ENCODE measurements around the gene LAPTM5.
"Not testable (repeated sequence)": the region's sequence is repeated elsewhere in the genome, so short reads cannot be mapped to it uniquely, and the experiment has no call there.

The LAPTM5 gene

DNA sequence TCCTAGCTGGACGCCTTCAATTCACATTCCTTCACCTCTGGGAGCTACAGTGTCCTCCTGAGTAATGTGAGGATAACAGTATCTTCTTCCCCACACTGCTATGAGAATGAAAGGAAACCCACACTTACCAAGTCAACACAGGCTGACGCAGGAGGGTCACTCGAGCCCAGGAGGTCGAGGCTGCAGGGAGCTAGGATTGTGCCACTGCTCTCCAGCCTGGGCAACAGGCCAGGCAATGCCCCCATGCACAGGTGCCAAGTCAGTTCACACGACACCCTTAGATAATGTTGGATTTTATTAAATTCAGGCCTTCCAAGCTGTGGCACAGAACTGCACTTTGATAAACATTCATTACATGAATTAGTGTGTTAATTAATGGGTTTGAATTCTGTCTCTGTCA lies 66.1 kb downstream of the LAPTM5 start:
- Histone ChIP-seq H3K27me3 (ENCODE audit: control insufficient read depth in 5 of 5, insufficient read depth in 4 of 5, low read length in 5 of 5) (peaks cover 0 to 7% (median 3%) of the 10 kb centered on the region in 5 donors), H3K9me3 (ENCODE audit: control insufficient read depth in 5 of 5, low read length in 5 of 5) (no peaks in the 10 kb centered on the region), H3K4me1 (ENCODE audit: control insufficient read depth in 5 of 5, insufficient read depth in 5 of 5, low read length in 5 of 5) (peaks cover 0 to 16% (median 10%) of the 10 kb centered on the region in 5 donors), H3K4me3 (ENCODE audit: low read depth in 1 of 5, low read length in 5 of 5) (no peak overlapping the region), H3K36me3 (ENCODE audit: control insufficient read depth in 5 of 5, insufficient read depth in 5 of 5, low read length in 5 of 5) (no peaks in the 10 kb centered on the region), H3K9ac (ENCODE audit: low read length in 5 of 5) (no peak overlapping the region), H3K27ac (ENCODE audit: low read depth, low read length) (no peak overlapping the region)

DNA sequence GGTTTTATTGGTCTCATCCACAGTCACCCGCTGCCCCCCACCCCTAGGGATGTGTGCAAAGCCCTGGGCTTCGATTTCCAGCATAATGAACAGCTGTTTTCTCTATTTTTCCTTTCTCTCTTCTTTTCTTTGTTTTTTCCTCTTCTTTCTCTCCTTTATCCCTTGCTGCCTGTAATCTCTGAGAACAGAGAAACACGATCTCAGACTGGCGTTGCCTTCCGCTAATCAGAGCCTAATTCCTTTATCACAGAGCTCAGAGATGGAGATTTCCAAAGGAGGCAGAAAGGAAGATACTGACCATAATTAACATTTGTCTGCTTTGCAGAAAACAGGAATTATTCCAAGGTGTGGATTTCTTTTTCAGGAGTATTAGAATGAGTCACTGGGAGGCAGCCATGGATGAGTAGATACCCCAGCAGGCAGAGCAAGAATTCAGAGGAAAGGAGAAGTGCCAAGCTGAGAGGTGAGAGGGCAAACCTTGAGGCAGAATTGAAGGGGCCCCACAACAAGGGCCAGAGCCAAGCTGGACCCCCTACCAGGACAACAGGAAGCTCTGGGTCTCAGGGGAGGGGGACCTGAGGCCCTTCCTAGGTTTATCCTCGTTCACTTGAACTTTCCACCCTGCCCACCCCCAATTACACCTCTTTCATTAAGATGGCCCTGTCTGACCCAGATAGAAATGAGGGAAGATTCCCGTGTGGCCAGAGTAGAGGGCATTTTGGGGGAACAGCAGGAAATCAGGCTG lies 67.5 kb downstream of the LAPTM5 start:
- Histone ChIP-seq H3K36me3 (ENCODE audit: control insufficient read depth in 5 of 5, insufficient read depth in 5 of 5, low read length in 5 of 5) (no peaks in the 10 kb centered on the region), H3K9ac (ENCODE audit: low read length in 5 of 5) (no peak overlapping the region), H3K4me3 (ENCODE audit: low read depth in 1 of 5, low read length in 5 of 5) (no peak overlapping the region), H3K9me3 (ENCODE audit: control insufficient read depth in 5 of 5, low read length in 5 of 5) (no peaks in the 10 kb centered on the region), H3K4me1 (ENCODE audit: control insufficient read depth in 5 of 5, insufficient read depth in 5 of 5, low read length in 5 of 5) (peaks cover 0 to 6% (median 2%) of the 10 kb centered on the region in 5 donors), H3K27me3 (ENCODE audit: control insufficient read depth in 5 of 5, insufficient read depth in 4 of 5, low read length in 5 of 5) (peaks cover 0 to 15% (median 8%) of the 10 kb centered on the region in 5 donors), H3K27ac (ENCODE audit: low read depth, low read length) (no peak overlapping the region)

DNA sequence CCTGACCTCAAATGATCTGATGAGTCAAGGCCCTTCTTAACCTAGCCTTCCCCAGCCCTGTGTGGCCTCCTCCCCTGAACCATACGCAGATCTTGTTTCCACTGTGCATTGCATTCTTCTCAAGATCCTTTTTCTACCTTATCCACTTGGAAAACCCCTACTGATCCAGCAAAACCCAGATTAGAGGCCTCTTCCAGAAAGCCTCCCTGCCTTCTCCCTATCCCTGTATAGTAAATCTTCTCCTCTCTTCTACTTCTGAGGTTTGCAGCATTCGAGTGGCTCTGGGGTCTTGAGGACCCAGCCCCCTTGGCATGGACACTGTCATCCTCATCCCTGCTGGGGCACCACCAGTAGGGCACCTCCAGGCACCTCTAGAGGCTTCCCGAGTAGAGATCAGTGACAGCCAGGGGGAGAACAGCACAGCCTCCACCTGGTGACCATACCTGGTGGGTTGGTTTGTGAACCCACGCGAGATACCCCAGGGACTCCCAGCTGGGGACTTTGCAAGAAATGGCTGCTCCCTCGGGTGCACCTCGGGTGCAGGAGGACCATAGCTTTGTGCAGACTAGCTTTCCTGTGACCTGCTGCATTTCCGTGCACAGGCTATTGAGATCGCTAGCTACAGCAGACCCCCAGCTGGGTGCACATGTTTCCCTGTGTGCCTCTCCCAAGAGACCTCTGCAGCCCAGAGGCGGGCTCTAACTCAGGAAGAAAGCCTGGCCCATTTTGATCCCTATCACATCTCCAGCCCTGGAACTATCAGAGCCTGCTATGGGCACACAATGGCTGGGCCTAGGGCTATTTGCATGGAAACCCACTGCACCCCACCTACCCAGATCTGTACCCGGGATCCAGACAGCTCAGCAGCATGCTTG lies 68.4 kb downstream of the LAPTM5 start:
- no peak overlapping the region for H3K27ac ChIP-seq (ENCODE audit: low read depth, low read length)
- H3K36me3 ChIP-seq (ENCODE audit: control insufficient read depth in 5 of 5, insufficient read depth in 5 of 5, low read length in 5 of 5) = no peaks in the 10 kb centered on the region
- no peak overlapping the region for H3K9ac ChIP-seq (ENCODE audit: low read length in 5 of 5)
- H3K9me3 ChIP-seq (ENCODE audit: control insufficient read depth in 5 of 5, low read length in 5 of 5) = no peaks in the 10 kb centered on the region
- H3K27me3 ChIP-seq (ENCODE audit: control insufficient read depth in 5 of 5, insufficient read depth in 4 of 5, low read length in 5 of 5) = peaks cover 7 to 24% (median 17%) of the 10 kb centered on the region in 5 donors
- peaks cover 0 to 5% (median 0%) of the 10 kb centered on the region in 5 donors for H3K4me1 ChIP-seq (ENCODE audit: control insufficient read depth in 5 of 5, insufficient read depth in 5 of 5, low read length in 5 of 5)
- H3K4me3 ChIP-seq (ENCODE audit: low read depth in 1 of 5, low read length in 5 of 5) = no peak overlapping the region

DNA sequence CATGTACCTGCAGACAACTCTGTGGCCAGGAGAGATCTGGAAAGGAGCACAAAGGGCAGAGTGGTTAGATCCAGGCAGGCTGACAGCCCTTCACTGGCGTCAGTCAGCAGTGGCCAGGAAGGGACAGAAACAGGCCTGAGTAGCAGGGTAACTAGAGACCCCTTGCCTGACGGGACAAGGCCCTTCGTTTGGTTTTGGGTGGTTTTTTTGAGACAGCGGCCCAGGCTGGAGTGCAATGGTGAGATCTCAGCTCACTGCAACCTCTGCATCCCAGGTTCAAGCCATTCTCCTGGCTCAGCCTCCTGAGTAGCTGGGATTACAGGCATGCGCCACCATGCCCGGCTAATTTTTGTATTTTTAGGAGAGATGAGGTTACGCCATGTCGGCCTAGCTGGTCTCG lies 69.1 kb downstream of the LAPTM5 start:
- not testable (repeated sequence) for H3K9me3 ChIP-seq (ENCODE audit: control insufficient read depth in 5 of 5, low read length in 5 of 5); H3K9ac ChIP-seq (ENCODE audit: low read length in 5 of 5); H3K36me3 ChIP-seq (ENCODE audit: control insufficient read depth in 5 of 5, insufficient read depth in 5 of 5, low read length in 5 of 5); H3K27ac ChIP-seq (ENCODE audit: low read depth, low read length); H3K4me3 ChIP-seq (ENCODE audit: low read depth in 1 of 5, low read length in 5 of 5); H3K4me1 ChIP-seq (ENCODE audit: control insufficient read depth in 5 of 5, insufficient read depth in 5 of 5, low read length in 5 of 5)
- peaks cover 7 to 28% (median 23%) of the 10 kb centered on the region in 5 donors for H3K27me3 ChIP-seq (ENCODE audit: control insufficient read depth in 5 of 5, insufficient read depth in 4 of 5, low read length in 5 of 5)

DNA sequence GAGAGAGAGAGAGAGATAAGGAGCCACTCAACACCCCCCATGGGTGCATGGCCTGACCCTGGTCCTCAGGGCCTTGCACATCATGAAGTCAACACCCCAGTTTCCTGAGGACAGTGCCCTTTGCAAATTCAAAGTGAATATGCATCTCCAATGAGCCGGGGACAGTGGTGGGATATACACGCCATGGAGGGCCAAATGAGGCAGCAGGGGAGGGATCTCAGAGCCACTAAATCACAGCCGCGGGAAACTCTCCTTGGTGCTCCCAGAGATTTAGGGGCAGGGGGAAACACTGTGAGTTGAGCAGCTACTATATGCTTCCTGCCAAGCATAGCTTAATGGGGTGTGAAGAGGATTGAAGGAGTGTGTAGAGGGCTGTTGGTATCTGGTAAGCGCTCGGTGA lies 69.7 kb downstream of the LAPTM5 start:
- Histone ChIP-seq H3K9me3 (ENCODE audit: control insufficient read depth in 5 of 5, low read length in 5 of 5) (no peaks in the 10 kb centered on the region), H3K4me1 (ENCODE audit: control insufficient read depth in 5 of 5, insufficient read depth in 5 of 5, low read length in 5 of 5) (peaks cover 0 to 5% (median under 1%) of the 10 kb centered on the region in 5 donors), H3K27ac (ENCODE audit: low read depth, low read length) (no peak overlapping the region), H3K27me3 (ENCODE audit: control insufficient read depth in 5 of 5, insufficient read depth in 4 of 5, low read length in 5 of 5) (peaks cover 7 to 32% (median 25%) of the 10 kb centered on the region in 5 donors), H3K4me3 (ENCODE audit: low read depth in 1 of 5, low read length in 5 of 5) (no peak overlapping the region), H3K9ac (ENCODE audit: low read length in 5 of 5) (no peak overlapping the region), H3K36me3 (ENCODE audit: control insufficient read depth in 5 of 5, insufficient read depth in 5 of 5, low read length in 5 of 5) (no peaks in the 10 kb centered on the region)

DNA sequence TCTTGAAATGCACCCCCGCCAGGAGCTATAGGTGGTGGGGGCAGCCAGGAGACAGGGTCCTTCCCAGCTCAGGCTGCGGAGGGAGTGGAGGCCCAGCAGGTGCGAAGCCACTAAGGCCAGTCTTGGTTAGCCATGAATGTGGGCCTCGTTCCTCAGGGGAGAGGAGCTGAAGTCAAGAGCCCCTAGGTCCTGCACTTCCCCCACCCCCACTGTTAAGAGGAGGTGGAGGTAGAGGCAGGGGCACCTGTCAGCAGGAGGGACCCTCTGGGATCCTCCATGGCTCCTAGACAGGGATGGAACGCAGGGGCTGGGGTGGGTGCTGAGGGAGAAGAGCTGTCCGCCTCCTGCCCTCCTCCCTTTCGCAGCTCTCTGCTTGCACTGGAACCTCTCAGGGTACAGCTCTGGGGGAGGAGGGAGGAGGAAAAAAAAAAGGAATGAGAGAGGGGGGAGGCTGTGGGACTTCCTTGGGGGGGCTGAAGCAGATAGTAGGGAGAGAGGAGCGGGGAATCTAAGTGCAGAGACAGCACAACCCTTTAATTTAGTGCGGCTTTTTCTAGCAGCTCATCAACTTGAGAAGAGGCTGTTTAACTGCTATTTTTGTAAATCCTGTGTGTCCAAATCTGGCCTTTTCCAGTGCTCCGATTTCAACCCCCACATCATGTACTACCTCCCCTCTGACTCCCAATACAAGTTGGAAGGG lies 71.2 kb downstream of the LAPTM5 start:
- no peak overlapping the region for H3K27ac ChIP-seq (ENCODE audit: low read depth, low read length)
- H3K9ac ChIP-seq (ENCODE audit: low read length in 5 of 5) = no peak overlapping the region
- no peaks in the 10 kb centered on the region for H3K9me3 ChIP-seq (ENCODE audit: control insufficient read depth in 5 of 5, low read length in 5 of 5)
- H3K27me3 ChIP-seq (ENCODE audit: control insufficient read depth in 5 of 5, insufficient read depth in 4 of 5, low read length in 5 of 5) = peaks cover 7 to 34% (median 25%) of the 10 kb centered on the region in 5 donors
- H3K36me3 ChIP-seq (ENCODE audit: control insufficient read depth in 5 of 5, insufficient read depth in 5 of 5, low read length in 5 of 5) = no peaks in the 10 kb centered on the region
- peaks cover 2 to 20% (median 13%) of the 10 kb centered on the region in 5 donors for H3K4me1 ChIP-seq (ENCODE audit: control insufficient read depth in 5 of 5, insufficient read depth in 5 of 5, low read length in 5 of 5)
- H3K4me3 ChIP-seq (ENCODE audit: low read depth in 1 of 5, low read length in 5 of 5) = no peak overlapping the region

DNA sequence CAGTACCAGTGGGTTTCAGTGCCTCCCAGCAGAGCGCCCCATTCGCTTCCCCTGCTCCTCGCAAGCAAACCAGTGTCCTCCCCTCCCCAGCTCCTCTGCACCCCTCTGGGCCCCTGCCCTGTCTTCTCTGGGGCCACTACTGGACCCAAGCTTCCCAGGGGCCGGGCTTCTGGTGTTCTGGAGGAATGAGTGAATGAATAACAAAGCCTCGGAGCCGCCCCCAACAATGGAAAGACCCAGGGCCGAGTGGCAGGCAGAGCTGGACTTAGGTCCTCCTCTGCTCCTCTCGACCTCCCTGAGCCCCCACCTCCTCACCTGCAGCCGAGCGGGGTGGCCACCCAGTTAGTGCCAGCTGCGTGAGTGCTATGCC lies 71.8 kb downstream of the LAPTM5 start:
- no peak overlapping the region for H3K4me3 ChIP-seq (ENCODE audit: low read depth in 1 of 5, low read length in 5 of 5)
- H3K36me3 ChIP-seq (ENCODE audit: control insufficient read depth in 5 of 5, insufficient read depth in 5 of 5, low read length in 5 of 5) = no peaks in the 10 kb centered on the region
- H3K4me1 ChIP-seq (ENCODE audit: control insufficient read depth in 5 of 5, insufficient read depth in 5 of 5, low read length in 5 of 5) = peaks cover 2 to 26% (median 17%) of the 10 kb centered on the region in 5 donors
- peaks cover 7 to 34% (median 25%) of the 10 kb centered on the region in 5 donors for H3K27me3 ChIP-seq (ENCODE audit: control insufficient read depth in 5 of 5, insufficient read depth in 4 of 5, low read length in 5 of 5)
- H3K9ac ChIP-seq (ENCODE audit: low read length in 5 of 5) = no peak overlapping the region
- no peaks in the 10 kb centered on the region for H3K9me3 ChIP-seq (ENCODE audit: control insufficient read depth in 5 of 5, low read length in 5 of 5)
- no peak overlapping the region for H3K27ac ChIP-seq (ENCODE audit: low read depth, low read length)

DNA sequence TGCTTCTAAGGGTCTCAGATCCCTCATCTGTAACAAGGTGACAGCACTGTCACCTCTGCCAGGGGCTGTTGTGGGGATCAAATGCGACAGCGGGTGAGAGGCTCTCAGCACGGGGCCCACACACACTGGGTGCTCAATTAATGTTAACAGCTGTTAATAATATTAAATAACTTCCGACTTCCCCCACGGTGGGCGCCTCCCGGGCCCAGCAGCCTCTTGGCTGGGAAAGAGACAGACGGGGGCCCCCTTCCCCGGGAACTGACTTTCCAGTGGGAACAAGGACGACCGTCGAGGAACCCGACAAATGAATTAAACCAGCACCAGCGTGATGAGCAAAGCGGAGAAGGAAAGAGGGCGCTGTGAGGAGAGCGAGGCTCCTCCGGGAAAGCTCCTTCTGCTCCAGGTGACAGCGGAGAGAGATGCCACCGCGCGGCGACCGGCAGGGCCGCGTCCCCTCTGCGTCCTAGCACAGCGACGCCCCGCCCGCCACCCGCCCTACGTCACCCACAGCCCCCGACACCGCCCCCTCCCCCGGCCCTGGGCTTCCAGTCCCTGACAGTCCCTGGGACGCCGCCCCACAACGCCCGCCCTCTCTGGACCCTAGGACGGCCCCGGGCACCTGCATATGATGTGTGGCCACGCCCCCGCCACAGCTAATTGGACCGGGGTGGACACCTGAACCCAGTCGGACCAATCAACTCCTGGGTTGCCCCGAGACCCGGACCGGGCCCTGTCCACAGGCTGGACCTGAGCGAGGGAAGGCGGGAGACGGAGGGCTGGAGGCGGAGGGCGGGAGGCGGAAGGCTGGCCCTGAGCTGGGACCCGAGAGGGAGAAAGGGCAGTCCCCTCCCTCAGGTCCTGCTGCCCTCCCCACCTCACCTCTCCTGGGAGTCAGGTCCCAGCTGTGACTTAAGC lies 72.4 kb downstream of the LAPTM5 start:
- peaks cover 2 to 32% (median 23%) of the 10 kb centered on the region in 5 donors for H3K4me1 ChIP-seq (ENCODE audit: control insufficient read depth in 5 of 5, insufficient read depth in 5 of 5, low read length in 5 of 5)
- no peak overlapping the region for H3K9ac ChIP-seq (ENCODE audit: low read length in 5 of 5)
- no peaks in the 10 kb centered on the region for H3K36me3 ChIP-seq (ENCODE audit: control insufficient read depth in 5 of 5, insufficient read depth in 5 of 5, low read length in 5 of 5)
- no peak overlapping the region for H3K27ac ChIP-seq (ENCODE audit: low read depth, low read length)
- peaks cover 7 to 34% (median 25%) of the 10 kb centered on the region in 5 donors for H3K27me3 ChIP-seq (ENCODE audit: control insufficient read depth in 5 of 5, insufficient read depth in 4 of 5, low read length in 5 of 5)
- no peak overlapping the region for H3K4me3 ChIP-seq (ENCODE audit: low read depth in 1 of 5, low read length in 5 of 5)
- peaks cover 0 to 3% (median 0%) of the 10 kb centered on the region in 5 donors for H3K9me3 ChIP-seq (ENCODE audit: control insufficient read depth in 5 of 5, low read length in 5 of 5)

DNA sequence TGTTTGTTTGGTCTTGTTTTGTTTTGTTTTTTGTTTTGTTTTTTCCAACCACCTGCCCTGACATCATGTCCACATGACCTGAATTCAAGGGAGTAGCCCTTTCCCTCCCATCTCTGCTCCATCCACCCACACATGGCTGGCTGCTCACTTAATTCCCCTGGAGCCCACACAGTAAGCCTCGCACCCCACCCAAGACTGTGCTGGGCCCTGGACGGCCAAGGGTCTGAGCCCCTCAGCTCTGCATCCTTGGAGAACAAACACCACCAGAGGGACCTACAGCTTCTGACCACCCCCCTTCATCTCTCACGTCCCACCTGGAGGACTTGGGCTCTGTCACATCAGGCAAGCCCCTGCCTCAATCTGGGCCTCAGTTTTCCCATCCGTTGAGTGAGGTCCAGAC lies 73.3 kb downstream of the LAPTM5 start:
- peaks cover 0 to 6% (median 0%) of the 10 kb centered on the region in 5 donors for H3K9me3 ChIP-seq (ENCODE audit: control insufficient read depth in 5 of 5, low read length in 5 of 5)
- H3K9ac ChIP-seq (ENCODE audit: low read length in 5 of 5) = no peak overlapping the region
- H3K36me3 ChIP-seq (ENCODE audit: control insufficient read depth in 5 of 5, insufficient read depth in 5 of 5, low read length in 5 of 5) = no peaks in the 10 kb centered on the region
- peaks cover 2 to 41% (median 29%) of the 10 kb centered on the region in 5 donors for H3K4me1 ChIP-seq (ENCODE audit: control insufficient read depth in 5 of 5, insufficient read depth in 5 of 5, low read length in 5 of 5)
- no peak overlapping the region for H3K4me3 ChIP-seq (ENCODE audit: low read depth in 1 of 5, low read length in 5 of 5)
- H3K27me3 ChIP-seq (ENCODE audit: control insufficient read depth in 5 of 5, insufficient read depth in 4 of 5, low read length in 5 of 5) = peaks cover 7 to 34% (median 25%) of the 10 kb centered on the region in 5 donors
- H3K27ac ChIP-seq (ENCODE audit: low read depth, low read length) = no peak overlapping the region

Data from subcutaneous abdominal adipose tissue (tissue), 5 donors.